Left colon (tissue), 2 donors: Measurements from ENCODE around the gene TMCO6. TPM values are rescaled to one million over a fixed set of nuclear protein-coding genes. Genes with fewer than 3 reads are reported as not detected.
"Not testable (repeated sequence)": the region's sequence is repeated elsewhere in the genome, so short reads cannot be mapped to it uniquely, and the experiment has no call there.

Experiments
- ATAC-seq: fragments of 200-7000 bp; cut with Tn5 transposase; one replicate; pipeline ENCODE4 v1.9.1; 2020; ENCODE audit warnings: mild to moderate bottlenecking, moderate library complexity
- DNase-seq, 2 donors: peaks; one replicate each; pipeline ENCODE4 v3.0.0-alpha.2; 2020
- intact Hi-C, 2 donors: fragments of 100-400 bp; cut with DNase I in 1 of 2; cut with micrococcal nuclease in 1 of 2; formaldehyde crosslinking; loops; one replicate each; pipeline versions ENCODE4 v1.11.2 to v1.14.0; 2022; cut with DNase I, micrococcal nuclease
- total RNA-seq, 2 donors: library from RNA; stranded (reverse); fragmentation: NEBNext Ultra II Directional; extraction: Animal tissue kit (Norgen Biotek cat#: 25700); gene quantifications; one replicate each; pipeline ENCODE4 v1.2.1, GENCODE V29; 2021
- donor health status: DM: no; HTN: no; CAD: no.
- donor health status: DM: yes; HTN: yes; CAD: no.

TMCO6 gene
- total RNA-seq, 2 donors from 2014 or later = 11.4 to 16.1 TPM

- ATAC-seq, DNase-seq, intact Hi-C loops: not testable (repeated sequence)
These were observed 14.4 kb upstream of the TMCO6 start for GRCh38 chr5:140624886-140625285.

DNA sequence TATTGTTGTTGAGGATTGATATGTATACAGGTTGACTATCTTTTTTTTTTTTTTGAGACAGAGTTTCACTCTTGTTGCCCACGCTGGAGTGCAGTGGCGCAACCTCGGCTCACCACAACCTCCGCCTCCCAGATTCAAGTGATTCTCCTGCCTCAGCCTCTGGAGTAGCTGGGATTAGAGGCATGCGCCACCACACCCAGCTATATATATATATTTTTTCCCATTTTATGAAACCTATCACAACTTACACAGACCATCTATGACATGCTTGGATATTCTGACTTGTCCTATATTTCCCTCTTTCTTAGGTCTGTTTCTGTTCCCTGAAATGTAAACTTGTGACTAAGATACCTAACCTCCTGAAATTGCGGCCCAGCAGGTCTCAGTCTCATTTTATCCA lies 11.3 kb upstream of the TMCO6 start:
- intact Hi-C loops = no loop called here
- DNase-seq = no peak
- no peak for ATAC-seq

- intact Hi-C loops = no loop called here
- DNase-seq = no peak
These were observed 10.5 kb upstream of the TMCO6 start for GRCh38 chr5:140628711-140629110.

GRCh38 chr5:140630292-140631035 lies 8.8 kb upstream of the TMCO6 start:
- no peak for DNase-seq
- ATAC-seq = no peak
- intact Hi-C loops = loop anchor here (10.0 kb wide), 1 partner anchor 56 kb away; no protein-coding TSS in a partner anchor

More at GRCh38 chr5:140628711-140629110, 10.5 kb upstream of the TMCO6 start:
- no peak for ATAC-seq

DNA sequence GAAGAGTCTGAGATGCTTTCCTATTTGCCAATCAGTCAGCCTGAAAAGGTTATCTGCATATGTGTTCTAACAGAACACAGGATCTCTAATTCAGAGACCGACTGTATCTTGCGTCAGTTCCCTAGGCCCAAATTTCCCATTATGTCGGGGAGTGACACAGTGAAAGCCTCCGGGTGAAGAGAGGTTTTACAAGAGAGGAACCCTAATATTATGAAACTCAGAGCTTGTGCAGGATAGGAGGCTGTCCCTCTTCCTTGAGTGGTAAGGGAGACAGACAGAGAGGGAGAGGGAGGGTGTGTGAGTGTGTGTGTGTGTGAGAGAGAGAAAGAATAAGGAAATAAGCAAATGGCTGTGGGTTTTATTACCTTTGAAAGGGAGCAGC lies 8.2 kb upstream of the TMCO6 start:
- intact Hi-C loops = loop anchor here (10.0 kb wide), 1 partner anchor 56 kb away; no protein-coding TSS in a partner anchor
- peak; percentile 56 for ATAC-seq
- peak in 1 of 2 donors; percentile 48 for DNase-seq

- peak in 1 of 2 donors; percentile 61 for DNase-seq
- peak; percentile 69 for ATAC-seq
- intact Hi-C loops = loop anchor here (10.0 kb wide), 1 partner anchor 57 kb away; no protein-coding TSS in a partner anchor
These were observed 7.4 kb upstream of the TMCO6 start for GRCh38 chr5:140631831-140632365.

- ATAC-seq (peak; percentile 59), DNase-seq (peak; percentile 48 to 68)
- intact Hi-C loops = loop anchor here (10.0 kb wide), 1 partner anchor 58 kb away; no protein-coding TSS in a partner anchor
These were observed 6.8 kb upstream of the TMCO6 start for GRCh38 chr5:140632366-140633020.

GRCh38 chr5:140633021-140633471 lies 6.2 kb upstream of the TMCO6 start, which contains the start of gene CD14:
Gene CD14 (minus strand): TSS chr5:140633175. CDS start chr5:140633071, 104 bp downstream.
- ATAC-seq (peak; percentile 48), DNase-seq (peak; percentile 68 to 74)
- intact Hi-C loops = loop anchor here (10.0 kb wide), 1 partner anchor 58 kb away; no protein-coding TSS in a partner anchor

GRCh38 chr5:140633501-140633900 lies 5.8 kb upstream of the TMCO6 start:
- intact Hi-C loops = loop anchor here (10.0 kb wide), 1 partner anchor 59 kb away; no protein-coding TSS in a partner anchor
- DNase-seq (no peak), ATAC-seq (no peak)

DNA sequence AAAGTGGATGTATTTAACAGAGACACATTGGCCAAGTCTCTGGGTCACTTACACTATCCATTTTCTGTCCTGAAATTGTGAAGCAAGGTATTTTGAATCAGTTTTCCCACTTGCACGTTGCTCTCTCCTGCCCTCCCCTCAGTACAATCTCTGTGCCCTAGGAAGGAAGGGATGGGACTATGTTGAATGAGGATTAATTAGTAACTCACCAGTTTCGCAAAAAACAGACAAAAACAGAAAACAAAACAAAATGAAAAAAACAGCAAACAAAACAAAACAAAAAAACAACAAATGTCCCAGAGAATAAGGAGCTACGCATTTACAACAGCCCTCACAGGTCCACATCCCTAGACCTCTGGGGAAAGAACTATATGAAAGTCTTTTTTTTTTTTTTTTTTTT lies 5.1 kb upstream of the TMCO6 start:
- ATAC-seq (no peak), DNase-seq (no peak)
- intact Hi-C loops = loop anchor here (10.0 kb wide), 1 partner anchor 59 kb away; no protein-coding TSS in a partner anchor

DNA sequence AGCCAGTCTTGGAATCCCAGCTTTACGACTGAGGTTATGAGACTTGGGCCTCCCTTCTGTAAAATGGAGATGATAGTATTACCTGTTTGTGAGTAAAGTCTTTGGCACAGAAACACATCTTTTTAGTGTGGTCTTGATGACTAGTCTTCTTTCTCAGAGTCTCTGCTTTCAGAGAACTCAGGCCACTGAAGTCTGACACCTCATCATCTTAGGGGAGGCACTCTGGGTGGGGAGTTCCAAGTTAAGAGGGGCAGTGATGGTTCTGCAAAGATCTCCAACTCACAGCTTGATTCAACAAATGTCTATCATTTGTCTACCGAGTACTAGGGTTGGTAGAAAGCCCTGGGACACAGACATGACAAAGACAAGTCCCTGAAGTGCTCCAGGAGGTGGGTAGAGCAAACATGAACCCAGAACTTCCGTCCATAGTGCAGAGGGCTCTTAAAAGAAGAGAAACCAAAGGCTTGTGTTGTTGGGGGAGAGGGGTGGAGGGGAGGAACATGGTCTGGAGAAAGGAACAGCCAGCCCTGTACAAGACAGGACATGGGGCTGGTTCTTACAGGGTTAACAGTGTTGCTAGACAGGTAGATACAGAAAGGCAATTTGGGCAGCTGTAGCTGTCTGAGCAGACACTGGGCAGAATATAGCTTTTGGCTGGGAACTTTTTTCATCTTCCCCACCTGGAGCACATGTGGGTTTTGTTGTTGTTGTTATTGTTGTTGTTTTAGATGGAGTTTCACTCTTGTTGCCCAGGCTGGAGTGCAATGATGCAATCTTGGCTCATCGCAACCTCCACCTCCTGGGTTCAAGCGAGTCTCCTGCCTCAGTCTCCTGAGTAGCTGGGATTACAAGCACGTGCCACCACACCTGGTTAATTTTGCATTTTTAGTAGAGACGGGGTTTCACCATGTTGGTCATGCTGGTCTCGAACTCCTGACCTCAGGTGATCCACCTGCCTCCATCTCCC lies 3.7 kb upstream of the TMCO6 start:
- no peak for ATAC-seq
- intact Hi-C loops = loop anchor here (5.0 to 10.0 kb wide), 2 partner anchors 61 to 233 kb away; partner anchors contain the start of gene ANKHD1 (in 1 of the 2)

DNA sequence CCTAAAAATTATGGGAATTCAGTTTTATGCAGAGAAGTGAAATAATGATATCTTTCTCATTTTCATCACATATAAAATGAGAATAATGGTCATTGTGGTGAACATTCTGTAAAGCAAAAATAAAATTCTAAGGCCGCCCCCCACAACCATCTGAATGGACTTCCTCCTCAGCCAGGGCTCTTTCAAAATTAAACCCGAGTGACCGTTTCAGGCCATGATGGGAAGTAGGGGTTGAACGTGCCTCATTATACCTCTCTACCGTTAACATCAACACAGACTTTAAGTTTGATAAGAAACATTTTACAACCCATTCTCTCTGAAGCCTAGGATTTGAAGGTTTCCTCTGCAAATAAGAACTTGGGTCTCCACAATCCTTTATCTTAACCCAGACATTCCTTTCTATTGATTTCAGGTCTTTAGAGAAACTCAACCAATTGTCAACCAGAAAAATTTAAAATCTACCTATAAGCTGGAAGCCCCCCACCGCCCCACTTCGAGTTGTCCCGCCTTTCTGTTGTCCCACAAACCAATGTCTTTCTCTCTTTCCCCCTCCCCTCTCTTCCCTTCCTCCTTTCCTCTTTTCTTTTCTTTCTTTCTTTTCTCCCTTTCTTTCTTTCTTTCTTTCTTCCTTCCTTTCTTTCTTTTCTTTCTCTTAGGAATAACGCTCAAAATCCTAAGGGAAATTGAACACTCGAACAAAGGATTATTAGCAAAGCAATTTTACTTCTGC lies 1.7 kb upstream of the TMCO6 start:
- DNase-seq (no peak), ATAC-seq (no peak)
- intact Hi-C loops = loop anchor here (5.0 to 10.0 kb wide), 2 partner anchors 63 to 235 kb away; partner anchors contain the start of gene ANKHD1 (in 1 of the 2)

More for the DNA sequence above, 3.7 kb upstream of the TMCO6 start:
- DNase-seq = no peak

GRCh38 chr5:140638898-140639147 lies 428 bp upstream of the TMCO6 start:
- intact Hi-C loops = loop anchor here (5.0 to 10.0 kb wide), 2 partner anchors 64 to 237 kb away; partner anchors contain the start of gene ANKHD1 (in 1 of the 2)
- not testable (repeated sequence) for ATAC-seq, DNase-seq

GRCh38 chr5:140641716-140642115 lies 2.5 kb downstream of the TMCO6 start:
- DNase-seq = no peak
- intact Hi-C loops = loop anchor here in 1 of 2 donors (5.0 kb wide), 1 partner anchor 94 kb away; the partner anchor contains the start of gene EIF4EBP3
- ATAC-seq = no peak

DNA sequence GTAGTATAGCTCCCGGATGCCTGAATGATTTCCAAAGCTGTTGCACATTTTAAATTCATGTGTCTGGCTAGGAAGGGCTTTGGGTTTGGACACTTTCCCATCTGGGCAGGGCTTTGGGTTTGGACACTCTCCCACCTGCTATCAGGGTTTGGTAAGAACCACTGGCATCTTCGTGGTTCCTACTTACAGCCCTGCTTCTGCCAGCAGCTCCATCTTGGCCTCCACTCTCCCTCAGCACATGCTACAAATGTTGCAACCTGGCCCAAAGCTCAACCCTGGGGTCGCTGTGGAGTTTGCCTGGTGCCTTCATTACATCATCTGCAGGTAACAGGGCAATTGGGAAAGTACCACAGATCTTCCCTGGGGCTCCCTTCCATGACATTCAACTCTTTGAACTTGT lies 3.5 kb downstream of the TMCO6 start:
- DNase-seq = no peak
- no peak for ATAC-seq
- intact Hi-C loops = loop anchor here in 1 of 2 donors (5.0 kb wide), 1 partner anchor 95 kb away; the partner anchor contains the start of gene EIF4EBP3

DNA sequence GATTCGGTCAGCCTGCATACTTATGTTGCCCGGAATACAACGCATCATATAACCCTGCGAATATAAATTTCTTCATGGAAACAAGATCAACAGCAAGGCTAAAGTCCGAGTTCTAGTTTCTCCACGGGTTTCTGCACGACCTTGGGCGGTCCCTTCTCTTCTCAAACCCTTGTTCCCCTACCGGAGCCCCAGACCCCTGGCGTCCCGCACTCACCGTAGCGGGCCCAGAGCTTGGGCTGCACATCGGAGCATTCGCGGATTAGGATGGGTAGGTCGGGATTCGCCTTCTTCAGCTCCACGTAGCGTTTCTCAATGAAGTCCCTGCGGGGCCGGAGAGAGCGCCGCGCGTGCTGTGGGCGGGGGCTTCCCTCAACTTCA lies 7.8 kb downstream of the TMCO6 start:
- DNase-seq (no peak), ATAC-seq (peak; percentile 28)
- intact Hi-C loops = no loop called here

- no peak for ATAC-seq
- no peak for DNase-seq
- intact Hi-C loops = no loop called here
These were observed 19.6 kb downstream of the TMCO6 start for GRCh38 chr5:140658870-140659269.
